Neural crest cell (in vitro differentiated cells): ENCODE results near the gene SPATS2. TPM values are rescaled to one million over a fixed set of nuclear protein-coding genes. Genes with fewer than 3 reads are reported as not detected.

Source experiments
- DNase-seq: peaks from one replicate; pipeline ENCODE4 v3.0.0; 2021; ENCODE audit warnings: low read depth, mixed read lengths, low spot score
- H3K27ac Mint-ChIP-seq: one replicate; pipeline ENCODE4 v1.8.0; 2021; ENCODE audit warnings: mild to moderate bottlenecking, mixed read lengths; ENCODE audit not compliant: unreplicated experiment
- H3K27me3 Mint-ChIP-seq: 2 replicates; pipeline ENCODE4 v1.8.0; 2021; ENCODE audit warnings: low read depth, mild to moderate bottlenecking, mixed read lengths
- H3K36me3 Mint-ChIP-seq: 2 replicates; pipeline ENCODE4 v1.8.0; 2021; ENCODE audit warnings: low read depth, mild to moderate bottlenecking, mixed read lengths
- H3K4me1 Mint-ChIP-seq: 2 replicates; pipeline ENCODE4 v1.8.0; 2021; ENCODE audit warnings: mixed read lengths
- H3K4me3 Mint-ChIP-seq: one replicate; pipeline ENCODE4 v1.8.0; 2021; ENCODE audit warnings: mild to moderate bottlenecking, mixed read lengths
- H3K9me3 Mint-ChIP-seq: 2 replicates; pipeline ENCODE4 v1.8.0; 2021; ENCODE audit warnings: mixed read lengths
- total RNA-seq: library from RNA; stranded (reverse); gene quantifications from 2 replicates; pipeline ENCODE4 v1.2.1, GENCODE V29; 2021
- TF ChIP-seq, protein P1 (sequence below): fragments of 200-600 bp; sonication (generic); conservative IDR thresholded peaks from 2 replicates; pipeline ENCODE4 v1.5.0; 2021; ENCODE audit warnings: antibody characterized with exemption, mild to moderate bottlenecking

The SPATS2 gene
- total RNA-seq, 1 donor from 2014 or later, result 45.2 TPM

DNA sequence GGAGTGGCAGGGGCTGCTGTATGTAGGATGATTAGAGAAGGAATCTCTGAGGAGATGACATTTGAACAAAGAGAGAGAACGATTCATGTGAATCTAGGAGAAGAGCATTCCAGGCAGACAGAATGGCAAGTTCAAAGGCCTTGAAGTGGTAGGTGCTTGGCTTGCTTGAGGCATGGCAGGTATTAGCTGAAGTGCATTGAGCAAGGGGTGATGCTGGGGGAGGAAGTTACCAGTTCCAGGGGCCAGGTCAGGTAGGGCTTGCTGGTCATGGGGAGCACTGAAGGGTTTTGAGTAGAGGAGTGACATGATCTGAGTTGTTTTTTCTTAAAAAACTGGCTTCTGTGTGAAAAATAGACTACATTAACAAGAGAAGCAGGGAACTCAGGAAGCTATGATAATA, 71.8 kb downstream of the SPATS2 start:
- peaks cover 10% of the 10 kb centered on the region for H3K36me3 Mint-ChIP-seq
- no peak overlapping the region for H3K27ac Mint-ChIP-seq
- no peaks in the 10 kb centered on the region for H3K27me3 Mint-ChIP-seq
- no peaks in the 10 kb centered on the region for H3K4me1 Mint-ChIP-seq
- TF ChIP-seq, protein P1, sequence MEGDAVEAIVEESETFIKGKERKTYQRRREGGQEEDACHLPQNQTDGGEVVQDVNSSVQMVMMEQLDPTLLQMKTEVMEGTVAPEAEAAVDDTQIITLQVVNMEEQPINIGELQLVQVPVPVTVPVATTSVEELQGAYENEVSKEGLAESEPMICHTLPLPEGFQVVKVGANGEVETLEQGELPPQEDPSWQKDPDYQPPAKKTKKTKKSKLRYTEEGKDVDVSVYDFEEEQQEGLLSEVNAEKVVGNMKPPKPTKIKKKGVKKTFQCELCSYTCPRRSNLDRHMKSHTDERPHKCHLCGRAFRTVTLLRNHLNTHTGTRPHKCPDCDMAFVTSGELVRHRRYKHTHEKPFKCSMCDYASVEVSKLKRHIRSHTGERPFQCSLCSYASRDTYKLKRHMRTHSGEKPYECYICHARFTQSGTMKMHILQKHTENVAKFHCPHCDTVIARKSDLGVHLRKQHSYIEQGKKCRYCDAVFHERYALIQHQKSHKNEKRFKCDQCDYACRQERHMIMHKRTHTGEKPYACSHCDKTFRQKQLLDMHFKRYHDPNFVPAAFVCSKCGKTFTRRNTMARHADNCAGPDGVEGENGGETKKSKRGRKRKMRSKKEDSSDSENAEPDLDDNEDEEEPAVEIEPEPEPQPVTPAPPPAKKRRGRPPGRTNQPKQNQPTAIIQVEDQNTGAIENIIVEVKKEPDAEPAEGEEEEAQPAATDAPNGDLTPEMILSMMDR, result no peak
- no peak for DNase-seq
- H3K9me3 Mint-ChIP-seq, result no peaks in the 10 kb centered on the region
- H3K4me3 Mint-ChIP-seq, result no peak overlapping the region

DNA sequence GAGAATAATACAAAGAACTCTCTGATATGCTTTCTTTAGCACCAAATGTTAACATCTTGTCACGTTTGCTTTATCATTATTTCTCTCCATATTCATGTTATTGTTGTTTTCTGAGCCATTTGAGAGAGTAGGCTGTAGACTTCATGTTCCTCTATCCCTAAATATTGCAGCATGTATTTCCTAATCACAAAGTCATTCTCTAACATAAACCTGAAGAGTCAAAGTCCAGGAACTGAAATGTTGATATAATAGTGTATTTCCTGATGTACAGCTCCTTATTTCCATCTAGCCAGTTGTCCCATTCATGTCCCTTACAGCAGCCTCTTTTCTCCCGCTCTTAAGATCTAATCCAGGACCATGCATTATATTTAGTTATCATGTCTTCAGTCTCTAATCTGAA, 72.8 kb downstream of the SPATS2 start:
- no peaks in the 10 kb centered on the region for H3K4me1 Mint-ChIP-seq
- no peaks in the 10 kb centered on the region for H3K27me3 Mint-ChIP-seq
- TF ChIP-seq, protein P1, result no peak
- H3K9me3 Mint-ChIP-seq, result no peaks in the 10 kb centered on the region
- H3K4me3 Mint-ChIP-seq, result no peak overlapping the region
- peaks cover 10% of the 10 kb centered on the region for H3K36me3 Mint-ChIP-seq
- no peak overlapping the region for H3K27ac Mint-ChIP-seq
- no peak for DNase-seq

DNA sequence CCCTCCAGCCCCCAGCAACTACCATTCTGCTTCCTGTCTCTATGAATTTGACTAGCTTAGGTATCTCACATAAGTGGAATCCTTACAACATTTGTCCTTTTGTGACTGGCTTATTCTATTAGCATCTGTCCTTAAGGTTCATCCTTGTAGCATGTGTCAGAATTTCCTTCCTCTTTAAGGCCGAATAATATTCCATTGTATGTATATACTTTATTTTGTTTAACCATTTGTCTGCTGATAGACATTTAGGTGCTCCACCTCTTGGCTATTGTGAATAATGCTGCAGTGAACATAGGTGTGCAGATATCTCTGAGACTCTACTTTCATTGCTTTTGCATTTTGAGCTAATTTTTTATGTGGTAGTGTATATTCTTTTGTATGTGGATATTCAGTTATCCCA, 75.7 kb downstream of the SPATS2 start:
- no peaks in the 10 kb centered on the region for H3K27me3 Mint-ChIP-seq
- peaks cover 20% of the 10 kb centered on the region for H3K36me3 Mint-ChIP-seq
- H3K9me3 Mint-ChIP-seq, result peaks cover 4% of the 10 kb centered on the region
- no peaks in the 10 kb centered on the region for H3K4me1 Mint-ChIP-seq
- TF ChIP-seq, protein P1, result no peak
- no peak for DNase-seq
- H3K27ac Mint-ChIP-seq, result no peak overlapping the region
- no peak overlapping the region for H3K4me3 Mint-ChIP-seq

DNA sequence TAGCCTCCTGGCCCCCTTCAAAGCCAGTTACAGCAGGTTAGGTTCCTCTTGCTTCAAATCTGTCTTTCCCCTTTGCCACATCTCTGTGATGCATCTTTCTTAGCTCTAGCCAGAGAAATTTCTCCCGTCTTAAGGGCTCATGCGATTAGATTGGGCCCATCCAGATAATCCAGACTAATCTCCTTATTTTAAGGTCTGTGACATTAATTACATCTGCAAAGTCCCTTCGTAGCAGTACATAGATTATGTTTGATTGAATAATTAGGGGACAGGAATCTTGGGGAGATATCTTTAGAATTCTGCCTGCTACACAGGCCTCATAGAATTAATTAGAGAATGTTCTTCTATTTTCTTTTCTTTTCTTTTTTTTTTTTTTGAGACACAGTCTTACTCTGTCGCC, 79.3 kb downstream of the SPATS2 start:
- Mint-ChIP-seq H3K27ac (no peak overlapping the region), H3K27me3 (no peaks in the 10 kb centered on the region), H3K9me3 (peaks cover 4% of the 10 kb centered on the region), H3K4me3 (no peak overlapping the region), H3K36me3 (peaks cover 30% of the 10 kb centered on the region), H3K4me1 (no peaks in the 10 kb centered on the region)
- TF ChIP-seq, protein P1, result no peak
- no peak for DNase-seq

DNA sequence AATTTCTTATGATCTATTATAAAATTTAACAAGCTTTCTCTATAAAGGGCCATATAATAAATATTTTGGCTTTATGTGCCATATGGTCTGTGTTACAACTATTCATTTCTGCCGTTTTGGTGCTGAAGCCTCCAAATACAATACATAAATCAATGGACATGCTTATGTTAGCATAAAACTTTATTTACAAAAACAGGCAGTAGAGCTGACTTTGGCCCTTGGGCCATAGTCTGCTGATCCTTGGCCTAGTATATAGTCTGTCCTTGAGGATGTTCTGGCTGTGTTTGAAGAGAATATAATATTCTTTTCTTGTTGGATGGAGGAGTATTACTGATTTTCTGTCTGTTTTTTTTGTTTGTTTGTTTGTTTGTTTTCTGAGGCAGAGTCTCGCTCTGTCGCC, 81.6 kb downstream of the SPATS2 start:
- H3K4me3 Mint-ChIP-seq, result no peak overlapping the region

More for the DNA sequence above, 81.6 kb downstream of the SPATS2 start:
- Mint-ChIP-seq H3K36me3 (peaks cover 23% of the 10 kb centered on the region), H3K27ac (no peak overlapping the region), H3K27me3 (no peaks in the 10 kb centered on the region), H3K9me3 (peaks cover 4% of the 10 kb centered on the region), H3K4me1 (no peaks in the 10 kb centered on the region)
- TF ChIP-seq, protein P1, result no peak
- no peak for DNase-seq
